ENCODE measurements around the gene MRPL20.
"Not testable (repeated sequence)": the region's sequence is repeated elsewhere in the genome, so short reads cannot be mapped to it uniquely, and the experiment has no call there.

The MRPL20 gene

GRCh38 chr1:1425753-1426495 is 18.8 kb upstream of the MRPL20 start:
- DNase-seq = no peak

- no peak for DNase-seq
Measured at GRCh38 chr1:1425426-1425752, 18.3 kb upstream of the MRPL20 start.

GRCh38 chr1:1424707-1425106 is 17.6 kb upstream of the MRPL20 start:
- DNase-seq = no peak

GRCh38 chr1:1423245-1423597 is 16.1 kb upstream of the MRPL20 start:
- no peak for DNase-seq

GRCh38 chr1:1422465-1423244 is 15.6 kb upstream of the MRPL20 start:
- no peak for DNase-seq

- no peak for DNase-seq
Measured at GRCh38 chr1:1421907-1422464, 14.9 kb upstream of the MRPL20 start.

GRCh38 chr1:1421147-1421906 is 14.2 kb upstream of the MRPL20 start, which contains the start of gene ANKRD65:
ANKRD65 (minus strand) TSS chr1:1421276; CDS start chr1:1421005, 271 bp downstream.
- DNase-seq = no peak

- DNase-seq = no peak
Measured at GRCh38 chr1:1420654-1421141, 13.6 kb upstream of the MRPL20 start.

GRCh38 chr1:1419813-1420653 is 12.9 kb upstream of the MRPL20 start:
- no peak for DNase-seq

- no peak for DNase-seq
Measured at GRCh38 chr1:1419363-1419812, 12.3 kb upstream of the MRPL20 start.

GRCh38 chr1:1418464-1419362 is 11.6 kb upstream of the MRPL20 start:
- no peak for DNase-seq

GRCh38 chr1:1417825-1418463 is 10.9 kb upstream of the MRPL20 start:
- not testable (repeated sequence) for DNase-seq

GRCh38 chr1:1417396-1417795 is 10.3 kb upstream of the MRPL20 start:
- DNase-seq = not testable (repeated sequence)

GRCh38 chr1:1415751-1416150 is 8.7 kb upstream of the MRPL20 start:
- no peak for DNase-seq

GRCh38 chr1:1412311-1412902 is 5.3 kb upstream of the MRPL20 start:
- DNase-seq = not testable (repeated sequence)

- no peak for DNase-seq
Measured at GRCh38 chr1:1411626-1412025, 4.5 kb upstream of the MRPL20 start.

GRCh38 chr1:1410238-1410637 is 3.1 kb upstream of the MRPL20 start:
- DNase-seq = not testable (repeated sequence)

- DNase-seq = no peak
Measured at GRCh38 chr1:1407636-1408318, 684 bp upstream of the MRPL20 start.

GRCh38 chr1:1406101-1406820 is 832 bp downstream of the MRPL20 start:
- no peak for DNase-seq

Measured in activated CD4-positive, alpha-beta T cell treated with anti-CD3 and anti-CD28 coated beads, Interleukin-2, amount 50 U/mL, for 1 hour (primary cell).